ENCODE results near the gene FMOD. TPM values are rescaled to one million over a fixed set of nuclear protein-coding genes. Genes with fewer than 3 reads are reported as not detected.

Gene FMOD
- 16.6 TPM for polyA plus RNA-seq (2013, experiment 1 of 2)
- polyA plus RNA-seq (2013, experiment 2 of 2): 18.2 TPM

DNA sequence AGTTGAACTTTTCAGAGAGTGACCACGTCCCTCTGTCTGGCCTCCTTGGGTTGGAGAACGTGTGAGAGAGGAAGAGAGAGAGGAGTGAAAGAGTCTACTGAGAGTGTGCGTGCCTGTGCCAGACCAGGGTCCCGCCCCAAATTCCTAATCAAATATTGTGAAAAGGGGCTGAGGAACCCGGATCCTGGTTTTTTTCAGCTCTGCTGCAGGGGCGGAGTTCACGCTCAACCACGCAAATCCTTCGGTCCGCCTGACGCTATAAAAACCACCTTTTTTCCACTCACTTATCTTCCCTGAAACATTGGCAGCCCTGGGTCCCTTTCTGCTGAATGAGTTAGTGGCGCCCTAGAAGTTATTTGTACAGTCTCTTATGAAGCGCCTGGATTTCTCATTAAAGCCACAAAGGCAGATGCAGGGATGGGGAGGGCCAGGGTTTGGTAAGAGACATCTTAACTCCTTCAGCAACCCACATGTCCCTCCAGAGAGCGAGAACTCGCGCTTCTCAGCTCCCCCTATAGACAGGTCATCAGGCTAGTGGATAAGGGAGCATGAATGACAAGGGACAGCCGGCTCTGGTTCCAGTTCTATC is at the start of gene FMOD:
TSS of gene FMOD (minus strand) at position 86 of the 589 bp plus-strand sequence. CDS start 2,852 bp downstream, outside the sequence.
- 82 to 83% methylated on average over 11 to 12 of the region's 17 CpGs for WGBS, 2 experiments (ENCODE audit: insufficient coverage in 2 of 2)
- H3K27ac ChIP-seq (ENCODE audit: low read depth, low read length, severe bottlenecking): no peak within 1 kb of the TSS
- H3K9me3 ChIP-seq (ENCODE audit: control insufficient read depth, low read length): no peaks in the 10 kb centered on the region
- H3K36me3 ChIP-seq (ENCODE audit: control insufficient read depth, insufficient read depth, low read length): no peaks in the 10 kb centered on the region
- no peak within 1 kb of the TSS for H3K4me3 ChIP-seq (ENCODE audit: extremely low read depth, insufficient read depth, low read length, poor library complexity, severe bottlenecking)
- peaks cover 20% of the 10 kb centered on the region for H3K4me1 ChIP-seq (ENCODE audit: control insufficient read depth, insufficient read depth, low read length, poor library complexity, severe bottlenecking)

DNA sequence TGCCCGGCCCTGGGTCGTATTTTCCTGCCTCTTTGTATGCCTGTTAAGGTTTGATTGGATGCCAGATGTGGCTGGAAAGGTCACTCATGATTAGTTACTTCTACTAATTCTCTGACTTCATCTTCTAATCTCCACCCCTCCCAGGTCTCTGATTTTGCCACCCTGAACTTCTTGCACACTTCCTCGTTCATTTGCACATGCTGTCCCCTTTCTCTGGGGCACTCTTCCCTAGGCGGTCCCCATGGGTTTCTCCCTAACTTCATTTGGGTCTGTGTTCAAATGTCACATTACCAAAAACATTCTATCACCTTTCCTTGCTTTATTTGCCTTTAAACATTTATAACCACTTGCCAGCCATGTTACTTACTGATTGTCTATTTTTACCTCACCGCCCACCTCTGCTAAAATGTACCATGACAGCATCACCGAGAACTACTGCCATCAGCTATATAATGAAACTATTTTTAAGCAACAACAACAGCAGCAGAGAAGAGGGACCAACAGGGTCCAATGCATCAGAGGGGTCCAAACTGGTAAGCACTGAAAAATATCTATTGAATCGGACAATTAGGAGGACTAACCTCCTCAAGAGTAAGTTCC is 45.8 kb upstream of the FMOD start:
- Histone ChIP-seq H3K36me3 (ENCODE audit: control insufficient read depth, insufficient read depth, low read length) (no peaks in the 10 kb centered on the region), H3K4me1 (ENCODE audit: control insufficient read depth, insufficient read depth, low read length, poor library complexity, severe bottlenecking) (peaks cover 6% of the 10 kb centered on the region), H3K27ac (ENCODE audit: low read depth, low read length, severe bottlenecking) (no peak overlapping the region), H3K4me3 (ENCODE audit: extremely low read depth, insufficient read depth, low read length, poor library complexity, severe bottlenecking) (no peak overlapping the region), H3K9me3 (ENCODE audit: control insufficient read depth, low read length) (no peaks in the 10 kb centered on the region)
- WGBS, 2 experiments (ENCODE audit: insufficient coverage in 2 of 2): 92 to 96% methylated on average over 5 to 7 of the region's 7 CpGs

DNA sequence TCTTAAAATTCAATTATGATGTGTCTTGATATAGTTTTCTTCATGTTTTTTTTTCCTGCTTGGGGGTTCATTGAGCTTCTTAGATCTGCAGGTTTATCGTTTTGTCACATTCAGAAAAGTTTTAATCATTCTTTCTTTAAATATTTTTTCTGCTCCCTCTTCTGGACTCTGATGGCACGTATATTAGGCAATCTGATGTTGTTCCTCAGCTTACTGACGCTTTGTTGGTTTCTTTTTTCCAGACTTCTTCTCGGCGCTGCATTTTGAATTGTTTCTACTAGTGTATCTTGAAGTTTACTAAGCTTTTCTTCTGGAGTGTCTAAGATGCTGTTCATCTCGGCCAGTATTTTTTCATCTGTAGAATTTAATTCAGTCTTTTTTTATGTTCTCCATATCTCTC is 44.8 kb upstream of the FMOD start:
- Histone ChIP-seq H3K9me3 (ENCODE audit: control insufficient read depth, low read length) (no peaks in the 10 kb centered on the region), H3K4me1 (ENCODE audit: control insufficient read depth, insufficient read depth, low read length, poor library complexity, severe bottlenecking) (no peaks in the 10 kb centered on the region), H3K4me3 (ENCODE audit: extremely low read depth, insufficient read depth, low read length, poor library complexity, severe bottlenecking) (no peak overlapping the region), H3K36me3 (ENCODE audit: control insufficient read depth, insufficient read depth, low read length) (no peaks in the 10 kb centered on the region), H3K27ac (ENCODE audit: low read depth, low read length, severe bottlenecking) (no peak overlapping the region)
- 100% methylated on average over 1 to 2 of the region's 6 CpGs for WGBS, 2 experiments (ENCODE audit: insufficient coverage in 2 of 2)

DNA sequence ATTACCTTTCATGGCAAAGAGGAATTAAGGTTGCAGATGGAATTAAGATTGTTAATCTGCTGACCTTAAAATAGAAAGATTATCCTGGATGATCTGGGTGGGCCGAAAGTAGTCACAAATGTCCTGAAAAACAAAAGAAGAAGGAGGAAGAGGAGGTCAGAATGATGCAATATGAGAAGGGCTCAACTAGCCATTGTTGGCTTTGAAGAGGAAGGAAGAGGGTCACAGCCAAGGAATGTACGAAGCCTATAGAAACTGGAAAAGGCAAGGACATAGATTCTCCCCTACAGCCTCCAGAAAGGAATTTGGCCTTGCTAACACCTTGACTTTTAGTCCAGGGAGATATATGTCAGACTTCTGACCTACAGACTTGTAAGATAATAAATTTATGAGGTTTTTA is 39.4 kb upstream of the FMOD start:
- Histone ChIP-seq H3K9me3 (ENCODE audit: control insufficient read depth, low read length) (no peaks in the 10 kb centered on the region), H3K27ac (ENCODE audit: low read depth, low read length, severe bottlenecking) (no peak overlapping the region), H3K4me1 (ENCODE audit: control insufficient read depth, insufficient read depth, low read length, poor library complexity, severe bottlenecking) (no peaks in the 10 kb centered on the region), H3K4me3 (ENCODE audit: extremely low read depth, insufficient read depth, low read length, poor library complexity, severe bottlenecking) (no peak overlapping the region), H3K36me3 (ENCODE audit: control insufficient read depth, insufficient read depth, low read length) (no peaks in the 10 kb centered on the region)
- 85 to 94% methylated on average over 1 of the region's 2 CpGs for WGBS, 2 experiments (ENCODE audit: insufficient coverage in 2 of 2)

DNA sequence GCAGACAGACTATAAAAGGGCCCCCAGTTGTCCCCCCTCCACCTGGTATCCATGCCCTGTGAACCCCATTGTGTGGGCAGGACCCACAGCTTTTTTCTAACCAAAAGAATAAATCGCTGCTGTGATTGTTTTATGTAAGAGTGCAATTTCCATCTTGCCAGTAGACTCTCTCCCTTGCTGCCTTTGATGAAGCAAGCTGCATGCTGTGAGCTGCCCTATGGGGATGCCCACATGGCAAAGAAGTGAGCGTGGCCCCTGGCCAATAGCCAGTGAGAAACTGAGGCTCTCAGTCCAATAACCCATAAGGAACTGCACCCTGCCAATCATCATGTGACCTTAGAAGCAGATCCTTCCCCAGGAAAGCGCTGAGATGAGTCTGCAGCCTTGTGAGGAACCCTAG is 37.8 kb upstream of the FMOD start:
- H3K4me1 ChIP-seq (ENCODE audit: control insufficient read depth, insufficient read depth, low read length, poor library complexity, severe bottlenecking): no peaks in the 10 kb centered on the region
- H3K9me3 ChIP-seq (ENCODE audit: control insufficient read depth, low read length): no peaks in the 10 kb centered on the region
- no peak overlapping the region for H3K27ac ChIP-seq (ENCODE audit: low read depth, low read length, severe bottlenecking)
- no peak overlapping the region for H3K4me3 ChIP-seq (ENCODE audit: extremely low read depth, insufficient read depth, low read length, poor library complexity, severe bottlenecking)
- H3K36me3 ChIP-seq (ENCODE audit: control insufficient read depth, insufficient read depth, low read length): no peaks in the 10 kb centered on the region
- 100% methylated on average over 1 of the region's 3 CpGs for WGBS, 2 experiments (ENCODE audit: insufficient coverage in 2 of 2)

DNA sequence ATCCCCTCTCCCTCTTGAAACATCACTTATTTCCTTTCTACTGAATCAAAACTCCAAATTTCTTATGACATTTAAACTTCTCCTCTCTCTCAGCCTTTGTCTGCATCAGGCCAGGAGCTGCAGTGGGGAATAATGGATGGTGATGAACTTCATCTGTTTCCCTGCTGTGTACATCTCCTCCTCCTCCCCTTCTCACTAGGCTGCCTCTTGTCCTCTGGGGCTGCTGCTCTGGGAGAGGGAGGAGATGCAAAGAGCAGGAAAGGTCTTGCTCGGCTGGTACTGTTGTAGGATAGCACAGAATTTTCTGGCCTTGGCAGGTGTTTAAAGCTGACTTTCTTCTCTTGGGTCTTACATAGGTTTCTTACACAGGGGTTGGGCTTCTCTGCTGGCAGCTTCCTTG is 31.1 kb upstream of the FMOD start:
- Histone ChIP-seq H3K36me3 (ENCODE audit: control insufficient read depth, insufficient read depth, low read length) (no peaks in the 10 kb centered on the region), H3K27ac (ENCODE audit: low read depth, low read length, severe bottlenecking) (no peak overlapping the region), H3K4me1 (ENCODE audit: control insufficient read depth, insufficient read depth, low read length, poor library complexity, severe bottlenecking) (peaks cover 7% of the 10 kb centered on the region), H3K9me3 (ENCODE audit: control insufficient read depth, low read length) (no peaks in the 10 kb centered on the region), H3K4me3 (ENCODE audit: extremely low read depth, insufficient read depth, low read length, poor library complexity, severe bottlenecking) (no peak overlapping the region)
- 29 to 67% methylated on average over 1 of the region's 1 CpG for WGBS, 2 experiments (ENCODE audit: insufficient coverage in 2 of 2)

DNA sequence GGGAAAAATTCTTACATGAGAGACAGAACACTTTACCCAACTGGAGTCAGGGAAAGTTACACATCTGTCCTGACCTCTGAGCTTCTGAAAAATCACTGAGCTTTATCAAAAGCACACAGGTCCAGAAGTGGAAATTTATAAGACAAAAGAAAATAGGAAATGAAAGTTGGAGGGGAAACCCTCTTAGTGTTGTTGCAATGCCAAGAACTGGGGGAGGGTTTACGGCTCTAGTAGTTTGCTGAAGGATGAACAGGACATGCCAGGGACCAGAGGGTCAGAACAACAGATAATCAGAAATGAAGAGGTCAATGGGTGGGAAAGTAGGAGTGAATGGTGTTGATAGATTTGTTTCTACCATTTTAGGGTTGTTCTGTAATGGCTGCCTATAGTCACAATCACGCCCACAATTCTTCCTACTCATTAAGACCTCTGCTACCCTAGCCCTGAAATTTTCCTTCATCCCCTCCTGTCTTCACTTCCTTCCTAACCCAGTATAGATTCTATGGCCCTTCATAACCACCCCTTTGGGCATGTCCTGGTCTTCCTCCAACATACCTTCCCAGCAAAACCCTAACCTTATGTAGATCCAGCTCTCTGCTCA is 30.3 kb upstream of the FMOD start:
- H3K9me3 ChIP-seq (ENCODE audit: control insufficient read depth, low read length): no peaks in the 10 kb centered on the region
- H3K4me3 ChIP-seq (ENCODE audit: extremely low read depth, insufficient read depth, low read length, poor library complexity, severe bottlenecking): no peak overlapping the region
- no peak overlapping the region for H3K27ac ChIP-seq (ENCODE audit: low read depth, low read length, severe bottlenecking)
- peaks cover 7% of the 10 kb centered on the region for H3K4me1 ChIP-seq (ENCODE audit: control insufficient read depth, insufficient read depth, low read length, poor library complexity, severe bottlenecking)
- H3K36me3 ChIP-seq (ENCODE audit: control insufficient read depth, insufficient read depth, low read length): no peaks in the 10 kb centered on the region
- WGBS, 2 experiments (ENCODE audit: insufficient coverage in 2 of 2): 94 to 97% methylated on average over 2 of the region's 2 CpGs

DNA sequence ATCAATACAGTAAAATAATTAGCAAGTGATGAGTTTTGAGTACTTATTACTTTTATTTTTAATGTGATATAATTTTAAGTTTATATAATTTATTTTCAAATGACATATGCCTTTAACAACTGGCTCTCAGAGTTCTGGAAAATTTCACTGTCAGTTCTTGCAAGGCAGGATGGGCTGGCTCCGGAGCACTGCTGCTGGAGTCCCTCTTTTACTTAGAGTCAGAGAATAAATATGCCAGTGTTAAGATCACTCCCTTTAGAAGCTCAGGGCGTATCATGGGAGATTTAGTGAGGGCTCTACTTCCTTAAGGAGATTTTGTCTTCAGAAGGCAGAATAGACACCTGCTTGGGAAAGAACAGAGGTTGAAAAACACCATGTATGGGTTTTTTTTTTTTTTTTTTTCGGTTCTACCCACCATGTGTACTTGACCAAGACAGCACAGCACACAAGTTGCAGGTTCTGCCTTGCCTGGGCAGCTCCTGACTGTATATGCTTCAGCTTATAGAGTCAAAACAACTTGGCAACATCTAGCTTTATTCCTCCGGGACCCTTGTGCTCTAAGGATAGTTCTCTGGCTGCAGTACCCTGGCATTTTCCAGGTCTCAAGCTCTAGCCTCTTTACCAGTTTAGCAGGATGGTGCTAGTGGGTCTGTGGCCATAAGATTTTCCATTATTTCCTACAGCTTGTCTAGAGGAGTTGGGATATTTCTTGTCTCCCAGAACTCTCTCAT is 29.7 kb upstream of the FMOD start:
- Histone ChIP-seq H3K9me3 (ENCODE audit: control insufficient read depth, low read length) (no peaks in the 10 kb centered on the region), H3K4me1 (ENCODE audit: control insufficient read depth, insufficient read depth, low read length, poor library complexity, severe bottlenecking) (peaks cover 7% of the 10 kb centered on the region), H3K27ac (ENCODE audit: low read depth, low read length, severe bottlenecking) (no peak overlapping the region), H3K4me3 (ENCODE audit: extremely low read depth, insufficient read depth, low read length, poor library complexity, severe bottlenecking) (no peak overlapping the region), H3K36me3 (ENCODE audit: control insufficient read depth, insufficient read depth, low read length) (no peaks in the 10 kb centered on the region)
- WGBS, 2 experiments (ENCODE audit: insufficient coverage in 2 of 2): 90 to 100% methylated on average over 2 of the region's 4 CpGs

DNA sequence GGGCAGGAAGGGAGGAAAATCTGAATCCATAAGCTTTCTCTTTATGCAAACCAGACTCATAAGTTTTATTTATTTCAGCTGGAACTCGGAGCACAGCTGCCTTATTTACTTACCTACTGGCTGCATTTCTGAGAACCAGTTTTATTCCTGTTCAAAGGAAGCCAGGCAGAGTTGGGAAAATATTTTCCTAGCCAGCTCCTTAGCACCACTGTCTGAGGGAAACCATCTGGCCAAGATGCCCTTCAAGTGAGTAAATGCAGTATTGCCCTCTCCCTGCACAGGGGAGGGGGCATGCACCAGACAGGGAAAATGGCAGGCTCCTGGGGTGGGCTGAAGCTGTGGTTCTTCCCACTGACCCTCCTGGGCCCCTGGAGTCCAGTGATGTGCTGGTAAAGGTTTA is 28.9 kb upstream of the FMOD start:
- no peak overlapping the region for H3K4me3 ChIP-seq (ENCODE audit: extremely low read depth, insufficient read depth, low read length, poor library complexity, severe bottlenecking)
- H3K4me1 ChIP-seq (ENCODE audit: control insufficient read depth, insufficient read depth, low read length, poor library complexity, severe bottlenecking): peaks cover 7% of the 10 kb centered on the region
- no peaks in the 10 kb centered on the region for H3K9me3 ChIP-seq (ENCODE audit: control insufficient read depth, low read length)
- no peaks in the 10 kb centered on the region for H3K36me3 ChIP-seq (ENCODE audit: control insufficient read depth, insufficient read depth, low read length)
- WGBS, 2 experiments (ENCODE audit: insufficient coverage in 2 of 2): 100% methylated on average over 1 of the region's 1 CpG
- H3K27ac ChIP-seq (ENCODE audit: low read depth, low read length, severe bottlenecking): no peak overlapping the region

DNA sequence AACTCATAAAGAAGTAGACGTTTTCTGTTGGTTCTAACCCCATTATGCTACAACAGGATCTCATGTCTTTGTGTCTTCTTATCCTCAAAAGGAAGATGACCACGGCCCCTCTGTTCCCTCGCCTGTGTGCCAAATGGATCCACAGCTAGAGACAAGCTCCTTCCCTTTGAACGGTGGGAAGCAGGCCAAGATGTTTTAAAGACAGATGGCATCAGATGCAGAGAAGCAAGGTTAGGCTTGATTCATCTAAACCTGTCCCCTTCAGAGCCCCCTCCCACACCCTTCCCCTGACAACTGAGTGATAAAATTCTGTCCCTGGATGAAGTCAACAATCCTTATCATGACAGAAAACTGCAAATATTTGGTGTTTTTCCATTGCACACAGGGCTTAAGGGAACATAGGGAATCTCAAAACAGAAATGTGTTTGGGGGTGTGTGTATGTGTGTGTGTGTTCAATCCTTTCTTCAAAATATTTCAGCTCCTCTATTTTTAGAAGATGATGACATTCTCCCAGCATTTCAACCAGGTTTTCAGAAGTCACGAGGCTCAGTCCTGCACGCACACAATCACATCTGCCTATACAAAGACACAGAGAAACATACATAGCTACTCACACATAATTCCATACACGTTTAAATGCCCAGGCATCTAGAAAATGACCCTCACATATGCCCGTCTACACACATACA is 27.8 kb upstream of the FMOD start:
- Histone ChIP-seq H3K4me3 (ENCODE audit: extremely low read depth, insufficient read depth, low read length, poor library complexity, severe bottlenecking) (no peak overlapping the region), H3K27ac (ENCODE audit: low read depth, low read length, severe bottlenecking) (no peak overlapping the region), H3K4me1 (ENCODE audit: control insufficient read depth, insufficient read depth, low read length, poor library complexity, severe bottlenecking) (peaks cover 7% of the 10 kb centered on the region), H3K9me3 (ENCODE audit: control insufficient read depth, low read length) (no peaks in the 10 kb centered on the region), H3K36me3 (ENCODE audit: control insufficient read depth, insufficient read depth, low read length) (no peaks in the 10 kb centered on the region)
- 91 to 92% methylated on average over 7 to 8 of the region's 8 CpGs for WGBS, 2 experiments (ENCODE audit: insufficient coverage in 2 of 2)

All from mesodermal cell (in vitro differentiated cells).